Peyer's patch (tissue), 4 donors: ENCODE data around the gene IQSEC3.

Source experiments
- POLR2A ChIP-seq, 2 donors: fragments of 450-650 bp; IDR thresholded peaks; one replicate each; pipeline ENCODE4 v1.5.1; 2017; ENCODE audit warnings: antibody characterized with exemption in 2 of 2, mild to moderate bottlenecking in 2 of 2, moderate library complexity in 2 of 2
- TF ChIP-seq, protein P1 (sequence below), 6 experiments: fragments of 450-650 bp in 4 of 6; fragments of 200-600 bp in 2 of 6; sonication (generic) in 1 of 6; IDR thresholded peaks; one replicate each; pipeline ENCODE4 v1.5.1; 2017 to 2019; ENCODE audit warnings: antibody characterized with exemption in 6 of 6, mild to moderate bottlenecking in 3 of 6, moderate library complexity in 1 of 6

DNA sequence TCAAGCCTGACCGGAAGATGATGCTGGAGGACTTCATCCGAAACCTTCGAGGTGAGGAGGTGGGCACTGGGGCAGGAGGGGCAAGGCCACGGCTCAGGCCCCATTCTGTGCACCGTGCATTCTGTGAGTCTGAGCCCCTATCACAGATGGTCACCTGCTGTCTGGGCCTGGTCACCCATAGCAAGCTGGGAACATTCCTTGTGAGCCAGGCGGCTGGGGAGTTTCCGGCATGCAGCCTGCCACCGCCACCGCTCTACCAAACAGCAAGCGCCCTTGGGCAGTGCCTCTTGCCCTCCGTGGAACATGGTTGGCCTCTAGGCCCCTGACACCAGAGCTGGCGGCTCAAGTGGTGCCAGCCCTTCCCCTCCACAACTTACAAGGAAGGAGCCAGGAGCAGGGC is 91.1 kb downstream of the IQSEC3 start:
- TF ChIP-seq, protein P1, sequence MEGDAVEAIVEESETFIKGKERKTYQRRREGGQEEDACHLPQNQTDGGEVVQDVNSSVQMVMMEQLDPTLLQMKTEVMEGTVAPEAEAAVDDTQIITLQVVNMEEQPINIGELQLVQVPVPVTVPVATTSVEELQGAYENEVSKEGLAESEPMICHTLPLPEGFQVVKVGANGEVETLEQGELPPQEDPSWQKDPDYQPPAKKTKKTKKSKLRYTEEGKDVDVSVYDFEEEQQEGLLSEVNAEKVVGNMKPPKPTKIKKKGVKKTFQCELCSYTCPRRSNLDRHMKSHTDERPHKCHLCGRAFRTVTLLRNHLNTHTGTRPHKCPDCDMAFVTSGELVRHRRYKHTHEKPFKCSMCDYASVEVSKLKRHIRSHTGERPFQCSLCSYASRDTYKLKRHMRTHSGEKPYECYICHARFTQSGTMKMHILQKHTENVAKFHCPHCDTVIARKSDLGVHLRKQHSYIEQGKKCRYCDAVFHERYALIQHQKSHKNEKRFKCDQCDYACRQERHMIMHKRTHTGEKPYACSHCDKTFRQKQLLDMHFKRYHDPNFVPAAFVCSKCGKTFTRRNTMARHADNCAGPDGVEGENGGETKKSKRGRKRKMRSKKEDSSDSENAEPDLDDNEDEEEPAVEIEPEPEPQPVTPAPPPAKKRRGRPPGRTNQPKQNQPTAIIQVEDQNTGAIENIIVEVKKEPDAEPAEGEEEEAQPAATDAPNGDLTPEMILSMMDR (IDR thresholded peaks at IDR 0.05), result no peak
- TF ChIP-seq POLR2A (IDR thresholded peaks at IDR 0.05), result no peak
